Activated T-cell treated with anti-CD3 and anti-CD28 coated beads for 48 hours (primary cell): ENCODE results near the gene CHST8.
"Not testable (repeated sequence)": the region's sequence is repeated elsewhere in the genome, so short reads cannot be mapped to it uniquely, and the experiment has no call there.

Experiments
- DNase-seq: peaks from one replicate; pipeline ENCODE4 v3.0.0-alpha.2; 2020; ENCODE audit warnings: low read depth

CHST8 gene

DNA sequence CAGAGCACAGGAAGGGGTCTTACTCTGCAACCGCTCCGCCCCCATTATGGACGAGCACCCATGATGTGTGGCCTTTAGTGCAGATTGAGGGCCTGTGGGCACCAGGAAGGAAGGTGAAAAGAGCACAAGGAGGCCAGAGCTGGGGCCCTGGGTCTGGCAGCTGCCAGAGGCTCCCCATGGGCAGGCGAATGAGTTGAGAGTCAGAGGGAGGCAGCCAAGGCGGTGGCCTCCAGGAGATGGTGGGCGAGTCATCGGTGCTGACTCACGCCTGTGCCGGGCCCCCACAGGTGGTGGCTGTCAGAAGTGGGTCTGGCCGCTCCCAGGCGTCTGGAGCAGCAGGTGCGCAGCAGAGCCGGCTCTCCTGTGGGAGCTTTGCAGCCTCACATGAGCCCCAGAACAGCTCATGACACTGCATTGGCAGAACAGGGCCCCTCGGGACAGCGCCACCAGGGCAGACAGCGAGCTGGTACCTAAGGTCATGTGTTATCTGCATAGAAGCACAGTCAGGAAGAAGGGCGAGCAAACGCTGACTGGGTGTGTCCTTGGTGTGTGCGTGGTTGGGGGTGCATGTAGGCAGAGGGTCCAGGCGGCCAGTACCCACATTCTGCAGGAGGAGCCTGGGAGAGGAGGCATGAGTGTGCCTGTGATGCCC lies 68.8 kb downstream of the CHST8 start:
- DNase-seq, result peak; percentile 5

DNA sequence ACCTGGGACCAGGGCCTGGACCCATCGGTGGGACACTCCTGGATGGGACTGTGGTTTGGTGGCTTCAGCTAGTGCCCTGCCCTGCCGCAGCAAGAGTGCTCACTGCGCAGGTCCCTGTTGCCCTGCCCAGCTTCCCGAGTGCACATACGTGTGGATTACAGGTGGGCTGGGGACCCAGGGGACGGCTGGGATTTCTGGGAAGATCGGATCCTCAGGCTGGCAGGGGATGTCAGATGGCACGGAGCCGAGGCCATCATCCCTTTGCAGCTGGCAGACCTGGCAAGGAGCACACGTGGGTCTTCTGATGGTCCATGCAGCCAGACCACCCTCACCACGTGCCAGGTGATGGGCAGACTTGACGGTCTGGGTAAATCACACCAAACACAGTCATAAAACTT lies 69.3 kb downstream of the CHST8 start:
- DNase-seq, result no peak

DNA sequence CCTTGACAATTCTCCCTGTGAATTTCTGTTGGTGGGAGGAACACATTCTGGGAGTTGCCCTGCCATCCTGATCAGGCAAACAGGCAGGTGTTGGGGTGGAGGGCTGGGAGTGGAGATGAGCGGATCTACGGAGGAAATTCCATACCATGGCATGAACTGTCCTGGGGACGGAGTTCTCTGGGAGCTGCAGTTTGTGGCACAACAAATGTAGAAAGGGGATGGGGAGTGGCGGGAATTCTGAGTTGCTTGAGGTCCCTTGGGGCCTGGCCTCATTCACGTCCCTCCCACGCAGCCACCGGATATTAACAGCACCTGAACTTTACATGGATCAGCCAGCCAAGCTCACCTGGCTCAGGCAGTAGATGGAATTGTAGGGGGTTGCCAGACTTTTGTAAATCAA lies 70.0 kb downstream of the CHST8 start:
- DNase-seq, result no peak

DNA sequence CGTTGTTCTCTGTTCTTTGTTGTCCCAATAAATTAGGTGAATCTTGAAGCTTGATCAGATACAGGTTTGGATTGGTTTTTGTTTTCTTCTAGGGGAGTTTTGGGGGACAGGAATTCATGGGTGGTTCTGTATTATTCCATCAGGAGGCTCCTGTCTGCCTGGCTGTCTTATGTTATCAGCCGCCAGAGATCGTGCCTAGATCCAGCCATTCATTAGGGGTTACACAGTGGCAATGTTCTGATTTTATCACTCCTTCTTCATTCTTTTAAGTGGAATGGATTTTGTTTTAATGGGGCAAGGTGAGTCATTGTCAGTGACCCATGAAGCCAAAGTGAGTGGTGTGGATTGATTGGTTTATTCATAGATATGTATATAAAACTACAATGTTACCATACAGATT lies 71.9 kb downstream of the CHST8 start:
- DNase-seq, result no peak

DNA sequence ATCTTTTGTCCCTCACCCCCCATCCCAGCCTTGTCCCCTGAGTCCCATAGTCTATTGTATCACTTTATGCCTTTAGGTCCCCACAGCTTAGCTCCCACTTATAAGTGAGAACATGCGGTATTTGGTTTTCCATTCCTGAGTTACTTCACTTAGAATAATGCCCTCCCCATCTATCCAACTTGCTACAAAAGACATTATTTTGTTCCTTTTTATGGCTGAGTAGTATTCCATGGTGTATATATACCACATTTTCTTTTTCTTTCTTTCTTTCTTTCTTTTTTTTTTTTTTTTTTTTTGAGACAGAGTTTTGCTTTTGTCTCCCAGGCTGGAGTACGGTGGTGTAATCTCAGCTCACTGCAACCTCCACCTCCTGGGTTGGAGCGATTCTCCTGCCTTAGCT lies 73.8 kb downstream of the CHST8 start:
- DNase-seq, result not testable (repeated sequence)

DNA sequence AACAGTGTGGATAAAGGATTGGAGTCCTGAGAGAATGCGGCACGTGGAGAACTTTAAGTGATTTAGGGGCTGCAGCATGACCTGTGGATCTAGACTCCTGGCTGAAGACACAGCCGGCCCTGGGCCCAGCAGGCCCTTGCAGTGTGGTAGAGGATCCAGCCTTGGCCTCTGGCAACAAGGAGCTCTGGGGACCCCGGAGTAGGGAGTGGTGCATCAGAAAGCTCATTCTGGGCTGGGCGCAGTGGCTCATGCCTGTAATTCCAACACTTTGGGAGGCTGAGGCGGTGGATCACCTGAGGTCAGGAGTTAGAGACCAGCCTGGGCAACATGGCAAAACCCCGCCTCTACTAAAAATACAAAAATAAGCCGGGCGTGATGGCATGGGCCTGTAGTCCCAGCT lies 76.0 kb downstream of the CHST8 start:
- no peak for DNase-seq

DNA sequence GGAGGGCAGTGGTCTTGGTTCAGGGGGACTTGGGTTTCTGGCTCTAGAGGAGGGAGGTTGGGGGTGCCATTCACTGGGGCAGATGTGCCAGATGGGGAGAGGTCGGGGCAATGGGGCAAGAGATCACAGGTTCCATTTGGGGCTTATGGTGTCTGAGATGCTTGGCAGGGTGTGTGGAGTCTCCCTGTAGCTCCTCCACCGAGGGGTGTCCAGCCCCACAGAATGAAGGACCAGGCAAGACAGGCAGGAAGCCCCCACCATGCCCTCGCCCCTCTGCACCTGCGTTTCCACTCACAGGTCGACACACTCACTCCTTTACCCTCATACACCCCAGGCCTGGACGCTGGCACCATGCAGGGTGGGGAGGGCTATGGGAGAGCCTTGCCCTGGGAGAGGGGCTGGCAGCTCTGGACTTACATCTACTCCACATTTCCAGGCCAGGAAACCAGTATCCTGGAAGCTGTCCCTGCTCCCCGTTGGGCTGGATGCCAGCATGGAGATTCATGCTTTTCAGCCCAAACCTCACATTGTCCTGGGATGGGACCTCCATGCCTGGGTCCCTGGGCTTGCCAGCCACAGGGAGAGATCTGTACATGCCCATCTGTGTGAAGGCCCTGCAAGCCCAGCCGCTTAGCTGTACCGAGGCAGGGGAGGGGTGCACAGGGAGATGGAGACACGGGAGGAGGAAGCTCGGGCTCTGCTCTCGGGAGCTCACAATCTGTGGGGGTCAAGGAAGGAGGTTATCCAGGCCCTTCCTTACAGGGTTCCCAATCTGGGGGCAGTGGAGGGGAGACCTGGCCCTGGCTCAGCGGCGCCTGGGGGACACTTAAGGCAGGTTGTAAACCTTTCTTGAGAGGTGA lies 77.1 kb downstream of the CHST8 start:
- DNase-seq, result no peak

DNA sequence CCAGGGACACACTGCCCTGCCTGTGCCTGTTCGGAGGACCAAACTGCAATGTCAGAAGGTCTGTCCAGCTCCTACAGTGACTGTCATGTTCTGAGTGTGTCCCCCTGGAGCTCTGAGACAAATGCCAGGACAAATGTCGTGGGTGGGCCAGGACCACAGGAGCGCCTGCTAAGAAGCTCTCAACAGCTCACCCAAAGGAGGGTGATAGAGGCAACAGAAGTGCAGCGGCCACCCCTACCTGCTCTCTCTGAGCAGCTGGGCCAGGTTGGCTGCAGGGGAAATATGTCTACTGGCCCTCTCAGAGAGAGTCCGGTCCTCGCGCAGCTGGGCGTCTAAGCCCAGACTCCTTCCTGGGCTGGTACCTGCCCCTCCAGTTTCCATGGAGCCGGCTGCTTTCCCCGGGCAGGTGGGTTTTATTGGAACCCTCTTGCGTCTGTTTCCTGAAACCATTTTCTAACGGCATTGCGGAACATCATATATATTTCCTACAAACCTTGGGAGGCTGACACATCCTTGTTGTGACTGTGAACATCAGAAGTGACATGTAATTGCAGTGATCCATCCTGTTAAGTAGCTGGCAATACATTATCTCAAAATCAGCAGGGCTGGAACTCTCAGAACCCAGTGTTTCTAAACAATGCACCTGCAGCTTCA lies 78.1 kb downstream of the CHST8 start:
- DNase-seq, result no peak

DNA sequence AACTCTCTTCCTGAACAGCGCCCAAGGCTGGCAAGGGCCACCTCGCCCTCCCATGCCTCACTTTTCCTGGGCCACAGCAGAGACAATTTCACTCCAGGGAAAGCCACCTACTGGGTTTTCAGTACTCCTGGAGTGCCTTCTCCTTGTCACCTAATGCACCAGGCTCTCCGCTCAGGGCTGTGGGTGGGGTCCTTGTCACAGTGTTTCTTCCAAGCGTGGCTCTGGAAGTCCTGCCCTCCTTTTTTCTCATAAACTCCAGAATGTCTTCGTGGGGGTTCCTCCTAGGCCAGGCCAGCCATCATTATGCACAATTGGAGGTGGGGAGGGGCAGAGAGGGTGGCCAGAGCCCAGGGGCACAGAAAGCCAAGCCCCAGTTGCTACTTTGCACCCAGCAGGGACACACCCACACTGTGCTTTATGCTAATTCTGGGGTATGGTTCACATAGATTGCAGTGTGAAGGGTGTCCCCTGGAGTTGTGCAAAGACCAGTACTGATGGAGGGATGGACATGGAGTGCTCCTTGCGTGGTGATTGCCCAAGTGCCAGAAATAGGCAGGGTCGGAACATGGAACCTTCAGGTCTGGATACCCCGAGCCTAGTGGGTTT lies 78.8 kb downstream of the CHST8 start:
- DNase-seq, result no peak

DNA sequence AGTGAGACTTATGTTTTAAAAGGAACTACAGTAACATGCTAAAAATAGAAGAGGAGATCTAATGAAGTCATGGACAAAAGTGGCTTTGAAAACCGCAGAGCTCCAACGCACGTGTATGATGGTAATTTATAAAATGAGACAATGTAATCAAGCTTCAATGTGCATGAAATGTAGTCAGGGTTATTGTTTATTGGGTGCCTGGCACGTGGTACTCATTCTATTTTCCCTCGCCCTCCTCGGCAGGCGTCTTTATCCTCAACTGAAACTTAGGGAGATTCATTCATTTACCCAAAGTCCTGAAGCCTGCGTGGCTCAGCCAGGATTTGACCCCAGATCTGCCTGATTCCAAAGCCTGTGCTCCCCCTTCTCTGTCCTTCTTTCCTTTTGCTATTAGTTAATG lies 79.8 kb downstream of the CHST8 start:
- DNase-seq, result no peak

DNA sequence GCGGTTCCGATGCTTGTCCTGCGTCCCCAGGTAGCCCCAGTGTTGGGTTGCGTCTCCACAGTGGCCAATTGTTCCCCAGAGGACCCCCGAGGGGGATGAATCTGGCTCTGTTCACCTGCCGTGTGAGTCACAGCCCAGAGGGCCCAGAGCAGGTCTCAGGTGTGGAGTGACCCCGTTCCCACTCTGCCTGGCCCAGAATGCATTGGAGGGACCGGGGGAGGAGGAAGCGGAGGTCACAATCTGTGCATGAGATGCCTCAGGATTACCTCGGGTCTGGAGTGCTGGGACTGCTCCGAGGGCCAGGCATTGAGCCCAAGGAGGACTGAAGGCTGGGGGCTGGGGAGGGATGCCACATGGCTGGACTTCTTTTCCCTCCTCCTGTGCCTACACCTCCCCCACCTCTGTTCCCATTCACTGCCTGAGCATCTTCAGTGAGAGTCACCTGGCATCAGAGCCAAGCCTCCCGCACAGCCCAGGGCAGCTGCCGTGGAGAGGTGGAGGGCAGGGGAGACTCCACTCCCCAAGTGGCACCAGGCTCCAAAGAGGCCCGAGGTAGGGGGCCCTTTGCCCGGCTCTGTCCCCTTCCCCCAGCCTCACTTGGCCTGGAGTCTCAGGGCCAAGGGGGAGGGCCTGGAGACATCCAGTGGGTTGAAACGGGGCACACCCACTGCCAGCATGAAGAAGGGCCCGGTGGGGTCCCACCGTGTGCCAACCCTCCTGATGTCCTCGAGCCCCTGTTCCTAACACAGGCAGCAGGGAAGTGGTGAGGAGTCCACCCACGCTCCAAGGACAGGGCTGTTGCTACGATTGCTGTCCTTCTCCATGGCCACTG lies 81.1 kb downstream of the CHST8 start:
- DNase-seq, result no peak

DNA sequence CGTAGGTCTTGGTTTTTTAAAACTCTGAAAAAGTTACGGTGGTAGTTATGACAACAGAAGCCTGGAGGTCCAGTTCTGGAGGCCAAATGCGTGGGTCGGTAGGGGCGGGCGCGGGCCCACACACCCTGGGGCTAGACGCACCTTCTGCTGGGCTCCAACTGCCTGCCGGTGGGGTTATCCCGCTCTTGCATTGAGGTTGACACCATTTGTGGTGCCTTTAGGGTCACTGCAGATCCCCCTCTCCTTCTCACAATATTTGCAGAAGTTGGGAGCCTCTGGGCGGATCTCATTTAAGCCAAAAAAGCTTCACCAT lies 81.6 kb downstream of the CHST8 start:
- no peak for DNase-seq

DNA sequence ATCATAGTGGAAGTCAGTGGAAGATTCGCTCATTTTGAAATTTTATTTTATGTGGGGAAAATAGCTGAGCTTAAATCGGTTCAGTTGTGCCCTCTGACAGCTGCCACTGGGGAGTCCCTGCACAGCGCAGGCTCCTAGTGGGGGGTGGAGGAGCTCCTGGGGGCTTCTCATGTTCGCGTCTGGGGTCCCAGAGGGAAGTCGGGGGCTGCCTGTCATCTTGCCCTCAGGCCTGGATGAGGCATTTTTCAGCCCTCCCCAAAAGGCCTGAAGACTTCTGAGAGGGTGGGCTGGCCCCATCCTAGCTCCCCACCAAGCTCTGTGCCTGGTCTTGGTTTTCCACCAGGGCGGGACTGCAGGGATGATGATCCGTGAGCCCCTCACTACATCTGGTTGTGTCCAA lies 82.1 kb downstream of the CHST8 start:
- no peak for DNase-seq

DNA sequence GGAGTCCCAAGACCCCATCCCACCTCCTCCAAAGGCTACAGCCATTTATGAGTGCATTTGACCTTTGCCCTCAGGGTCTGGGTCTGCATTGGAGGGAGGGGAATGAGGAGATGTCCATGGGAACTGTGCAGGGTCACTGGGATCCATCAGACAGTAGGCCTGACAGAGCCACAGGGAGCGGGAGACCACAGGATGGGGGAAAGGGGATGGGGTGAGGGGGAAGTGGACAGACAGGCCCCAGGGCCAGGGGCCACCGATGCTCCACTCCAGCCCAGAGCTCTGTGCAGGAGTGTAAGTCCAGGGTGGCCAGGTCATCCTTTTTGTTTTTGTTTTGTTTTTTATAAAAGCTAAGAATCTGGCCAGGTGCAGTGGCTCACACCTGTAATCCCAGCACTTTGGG lies 82.5 kb downstream of the CHST8 start:
- DNase-seq, result no peak

DNA sequence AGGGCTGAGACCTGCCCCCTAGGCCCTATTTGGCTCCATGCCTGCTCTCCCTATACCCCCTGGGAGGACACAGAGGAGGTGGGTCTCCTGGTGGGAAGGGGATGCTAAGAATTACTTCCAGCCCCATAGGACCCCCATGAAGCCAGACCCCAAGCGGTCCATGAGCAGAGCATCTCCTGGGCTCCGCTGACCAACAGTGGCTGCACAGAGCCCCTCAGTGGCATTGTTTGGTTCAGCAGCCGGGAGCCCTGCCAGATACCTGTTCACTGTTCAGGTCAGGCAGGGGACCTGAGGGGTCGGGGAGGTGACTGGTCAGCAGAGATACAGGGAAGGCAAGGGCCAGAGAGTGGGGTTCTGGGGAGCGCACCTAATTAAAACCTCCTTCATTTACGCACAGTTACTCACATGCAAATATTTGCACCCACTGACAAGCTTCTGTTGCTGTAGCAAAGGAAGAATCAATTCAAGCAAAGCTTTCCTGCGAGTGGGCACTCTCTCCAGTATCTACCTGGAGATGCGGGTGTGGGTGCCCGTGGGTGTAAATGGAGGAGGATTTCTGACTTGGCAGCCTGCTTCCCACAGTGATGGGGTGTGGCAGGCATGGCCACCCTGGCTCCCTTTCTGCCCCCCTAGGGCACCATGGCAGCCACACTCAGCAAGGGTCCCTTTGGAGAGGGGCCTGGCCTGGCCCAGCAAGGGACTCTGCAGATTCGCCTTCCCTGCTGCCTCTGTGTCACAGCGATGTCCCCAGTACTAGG lies 83.5 kb downstream of the CHST8 start:
- DNase-seq, result no peak

DNA sequence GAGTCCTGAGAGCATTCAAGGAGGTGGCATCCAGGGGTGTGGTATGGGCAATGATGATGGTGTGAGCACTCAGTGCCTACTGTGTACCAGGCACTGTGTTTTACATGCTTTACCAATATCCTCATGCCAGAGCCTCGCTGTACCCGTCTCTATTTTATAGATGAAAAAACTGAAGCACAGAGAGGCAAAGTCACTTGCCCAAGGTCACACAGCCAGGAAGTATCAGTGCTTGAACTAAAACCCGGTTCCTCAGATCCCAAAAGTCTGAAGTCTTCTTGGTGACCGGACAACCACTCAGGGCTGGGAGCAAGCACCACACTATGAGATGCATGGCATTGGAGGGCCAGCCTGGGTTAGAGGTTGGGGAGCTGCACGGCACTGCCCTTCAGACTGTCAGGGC lies 84.1 kb downstream of the CHST8 start:
- no peak for DNase-seq

DNA sequence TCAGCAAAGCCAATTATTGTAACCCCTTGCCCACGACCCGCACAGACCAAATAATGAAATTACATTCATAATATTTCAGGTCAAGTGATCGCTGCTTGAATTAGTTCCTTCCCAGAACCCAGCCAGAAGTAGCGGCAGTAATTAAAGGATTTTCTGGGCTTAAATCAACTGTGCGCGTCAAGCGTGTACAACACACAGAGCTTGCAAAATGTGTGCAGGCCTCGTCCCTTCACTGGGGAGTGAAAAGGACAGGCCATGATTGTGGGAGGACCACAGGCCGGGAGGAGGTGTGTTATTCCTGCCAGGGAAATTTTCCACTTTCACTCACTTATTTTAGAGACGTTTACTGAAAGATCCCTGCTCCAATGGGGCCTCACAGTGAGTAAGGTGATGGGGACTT lies 84.9 kb downstream of the CHST8 start:
- DNase-seq, result no peak

DNA sequence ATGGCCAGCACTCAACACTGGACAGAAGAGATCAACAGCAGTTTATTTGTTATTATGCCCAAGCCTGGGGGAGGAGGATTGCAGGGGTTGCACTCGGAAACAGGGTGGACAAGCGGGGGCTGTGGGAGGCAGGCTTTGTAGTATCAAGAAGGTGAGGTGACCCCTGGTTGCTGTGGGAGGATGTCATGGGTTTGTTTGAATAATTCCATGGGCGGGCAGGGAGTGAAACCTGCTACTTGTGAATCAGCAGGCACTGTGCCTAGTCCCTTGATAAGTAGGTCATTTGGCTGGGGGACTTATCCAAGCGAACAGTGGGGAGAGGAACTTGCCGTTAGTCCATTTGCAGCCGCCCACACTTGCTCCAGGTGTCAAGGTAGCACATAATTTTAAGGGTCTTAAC lies 90.5 kb downstream of the CHST8 start:
- DNase-seq, result no peak

DNA sequence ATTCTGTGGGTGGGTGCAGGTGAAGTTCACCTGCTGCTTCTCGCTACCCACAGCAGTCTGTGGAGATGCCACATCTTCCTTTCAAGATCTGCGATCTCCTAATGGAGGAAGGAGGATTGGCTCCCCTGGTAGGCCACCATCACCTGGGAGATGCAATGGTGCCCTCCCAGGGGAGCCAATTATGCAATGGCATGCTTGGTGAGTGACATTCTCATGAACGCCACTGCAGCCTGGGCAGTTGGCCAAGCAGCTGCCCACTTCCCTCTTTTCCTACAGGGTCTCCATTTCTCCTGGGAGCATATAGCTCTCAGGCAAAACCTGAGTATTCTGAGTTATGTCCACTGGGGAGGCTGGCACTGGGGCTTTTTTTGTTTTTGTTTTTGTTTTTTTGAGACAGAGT lies 91.4 kb downstream of the CHST8 start:
- DNase-seq, result no peak

DNA sequence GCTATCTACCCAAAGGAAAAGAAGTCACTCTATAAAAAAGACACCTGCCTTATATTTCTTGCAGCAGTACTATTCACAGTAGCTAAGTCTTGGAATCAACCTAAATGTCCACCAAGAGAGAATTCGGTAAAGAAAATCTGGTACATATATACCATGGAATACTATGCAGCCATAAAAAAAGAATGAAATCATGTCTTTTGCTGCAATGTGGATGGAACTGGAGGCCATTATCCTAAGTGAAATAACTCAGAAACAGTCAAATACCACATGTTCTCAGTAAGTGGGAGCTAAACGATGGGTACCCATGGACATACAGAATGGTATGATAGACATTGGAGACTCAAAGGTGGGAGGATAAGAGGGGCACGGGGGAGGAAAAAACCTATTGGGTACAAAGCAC lies 92.4 kb downstream of the CHST8 start:
- no peak for DNase-seq

DNA sequence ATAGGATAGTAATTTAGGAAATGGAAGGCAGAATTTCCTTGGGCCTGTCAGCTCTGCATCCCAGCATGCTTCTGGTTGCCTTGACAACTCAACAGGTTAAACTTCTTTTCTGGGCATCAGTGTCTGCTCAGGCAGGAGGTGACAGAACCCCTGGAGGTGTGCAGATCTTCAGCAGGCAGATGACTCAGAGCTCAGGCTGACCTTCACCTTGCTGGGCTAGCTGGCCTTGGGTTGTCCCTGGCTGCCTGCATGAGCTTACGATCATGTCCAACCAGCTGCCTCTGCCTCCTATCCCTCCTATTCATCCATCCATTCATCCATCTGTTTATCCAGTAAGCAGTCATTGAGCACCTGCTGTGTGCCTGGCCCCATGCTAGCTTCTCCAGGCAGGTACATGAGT lies 93.7 kb downstream of the CHST8 start:
- DNase-seq, result no peak
